ENCODE data around the gene TERF2IP. TPM values are rescaled to one million over a fixed set of nuclear protein-coding genes. Genes with fewer than 3 reads are reported as not detected.

Gene TERF2IP, protein sequence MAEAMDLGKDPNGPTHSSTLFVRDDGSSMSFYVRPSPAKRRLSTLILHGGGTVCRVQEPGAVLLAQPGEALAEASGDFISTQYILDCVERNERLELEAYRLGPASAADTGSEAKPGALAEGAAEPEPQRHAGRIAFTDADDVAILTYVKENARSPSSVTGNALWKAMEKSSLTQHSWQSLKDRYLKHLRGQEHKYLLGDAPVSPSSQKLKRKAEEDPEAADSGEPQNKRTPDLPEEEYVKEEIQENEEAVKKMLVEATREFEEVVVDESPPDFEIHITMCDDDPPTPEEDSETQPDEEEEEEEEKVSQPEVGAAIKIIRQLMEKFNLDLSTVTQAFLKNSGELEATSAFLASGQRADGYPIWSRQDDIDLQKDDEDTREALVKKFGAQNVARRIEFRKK
- total RNA-seq = 10 to 100 TPM; 59.5 to 66.3 TPM
- polyA plus RNA-seq = 10 to 100 TPM; 46.5 to 78.3 TPM
- long read RNA-seq, donor 1, transcript TERF2IP-201 (3 exons, 2,118 nt) = major isoform, 195 of 246 reads
- long read RNA-seq, donor 1, partial matches to known transcripts = 16 of 246 reads
- long read RNA-seq, donor 1, other reads (novel, unspliced or antisense) = 33 of 246 reads
- long read RNA-seq, donor 2, transcript TERF2IP-201 (3 exons, 2,118 nt) = major isoform, 104 of 119 reads
- long read RNA-seq, donor 2, partial matches to known transcripts = 3 of 119 reads
- long read RNA-seq, donor 2, other reads (novel, unspliced or antisense) = 12 of 119 reads

DNA sequence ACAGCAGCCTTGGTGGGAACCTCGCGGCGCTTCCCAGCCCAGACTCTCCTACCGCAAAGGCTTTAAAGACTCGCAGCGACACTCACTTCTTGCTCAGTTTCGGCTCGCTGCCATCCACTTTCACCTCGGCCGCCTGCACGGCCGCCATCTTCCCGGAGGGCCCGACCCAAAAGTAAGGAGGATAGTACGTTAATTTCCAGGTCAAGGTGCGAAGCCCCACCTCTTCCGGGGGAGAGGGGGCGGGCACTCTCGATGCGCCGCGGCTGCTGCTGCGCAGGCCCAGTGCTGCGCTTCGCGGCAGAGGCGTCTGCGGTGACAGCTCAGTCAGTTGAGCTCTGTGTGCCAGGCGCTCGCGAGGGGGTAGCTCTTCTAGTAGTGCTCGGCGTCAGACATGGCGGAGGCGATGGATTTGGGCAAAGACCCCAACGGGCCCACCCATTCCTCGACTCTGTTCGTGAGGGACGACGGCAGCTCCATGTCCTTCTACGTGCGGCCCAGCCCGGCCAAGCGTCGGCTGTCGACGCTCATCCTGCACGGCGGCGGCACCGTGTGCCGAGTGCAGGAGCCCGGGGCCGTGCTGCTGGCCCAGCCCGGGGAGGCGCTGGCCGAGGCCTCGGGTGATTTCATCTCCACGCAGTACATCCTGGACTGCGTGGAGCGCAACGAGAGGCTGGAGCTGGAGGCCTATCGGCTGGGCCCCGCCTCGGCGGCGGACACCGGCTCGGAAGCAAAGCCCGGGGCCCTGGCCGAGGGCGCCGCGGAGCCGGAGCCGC, at the start of gene TERF2IP, which contains the start of gene KARS1:
TERF2IP (plus strand) TSS at position 282 of the 773 bp plus-strand sequence; CDS start at position 392, 110 bp downstream.
KARS1 (minus strand) TSS at position 174 of the 773 bp plus-strand sequence; CDS start at position 148, 26 bp downstream.
- peak; percentile 97 for ATAC-seq (ENCODE audit: low FRiP score)
- 0% methylated on average over 76 of the region's 76 CpGs for WGBS, 2 donors
- intact Hi-C loops (cut with DNase I) = loop anchor here in 1 of 2 donors (1.0 to 2.0 kb wide), 2 partner anchors 24 to 117 kb away; partner anchors contain the start of gene ADAT1

DNA sequence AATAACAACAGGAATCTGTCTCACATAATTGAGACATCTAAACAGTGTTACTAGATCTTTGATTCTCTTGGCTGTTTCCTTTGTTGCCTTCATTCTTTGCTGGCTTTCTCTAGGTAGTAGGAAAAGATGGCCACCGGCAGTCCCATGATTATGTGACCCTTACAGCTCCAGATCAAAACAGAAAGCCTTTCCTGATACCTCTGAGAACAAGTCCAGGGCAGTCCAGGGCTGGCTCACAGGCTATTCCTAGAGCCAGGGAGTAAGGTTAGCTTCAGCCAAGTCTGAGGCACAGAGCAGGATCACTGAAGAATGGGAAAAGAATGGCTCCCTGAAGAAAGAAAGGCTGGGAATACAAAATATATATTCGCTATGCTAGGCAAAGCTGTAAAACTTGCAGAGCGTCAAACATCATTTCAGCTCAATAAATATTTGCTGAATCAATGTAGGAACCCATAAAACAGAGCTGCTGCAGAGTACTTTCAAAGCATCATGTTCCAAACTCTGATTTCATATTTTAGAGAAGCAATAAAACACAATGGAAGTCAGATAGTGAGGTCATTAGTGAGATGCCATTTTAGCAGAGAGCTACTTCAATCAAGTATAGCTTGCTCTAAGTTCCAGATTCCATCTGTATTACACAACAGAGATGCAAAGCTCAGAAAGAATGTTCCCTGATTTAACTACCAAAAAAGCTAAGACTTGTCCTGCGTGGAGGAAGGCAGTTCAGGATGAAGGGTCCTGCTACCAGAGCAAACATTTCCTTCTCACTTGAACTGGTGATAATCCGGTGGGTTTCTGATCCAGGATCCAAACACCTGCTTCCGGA, 47.9 kb upstream of the TERF2IP start:
- Histone ChIP-seq H3K27me3 (ENCODE audit: control insufficient read depth in 1 of 2, insufficient read depth in 2 of 2, low read length in 1 of 2) (no peaks in the 10 kb centered on the region), H3K4me1 (ENCODE audit: control insufficient read depth in 1 of 2, insufficient read depth in 2 of 2, low read length in 2 of 2) (peaks cover 0 to 3% of the 10 kb centered on the region in 2 donors), H3K27ac (ENCODE audit: low read depth in 1 of 2, low read length in 2 of 2) (peak overlapping the region in 1 of 2 donors; percentile 97), H3K4me3 (ENCODE audit: low read length in 2 of 2) (no peak overlapping the region), H3K36me3 (ENCODE audit: control insufficient read depth in 1 of 2, insufficient read depth in 2 of 2, low read length in 1 of 2) (peaks cover 0 to 14% of the 10 kb centered on the region in 2 donors), H3K9me3 (ENCODE audit: control insufficient read depth, low read length) (no peaks in the 10 kb centered on the region)
- ATAC-seq (ENCODE audit: low FRiP score) = no peak
- WGBS, 2 donors = 43 to 56% methylated on average over 6 of the region's 6 CpGs
- intact Hi-C loops (cut with DNase I) = no loop called here
- DNase-seq = no peak

More for the DNA sequence above, at the start of gene TERF2IP, which contains the start of gene KARS1:
- peaks cover 3 to 5% of the 10 kb centered on the region in 2 donors for H3K4me1 ChIP-seq (ENCODE audit: control insufficient read depth in 1 of 2, insufficient read depth in 2 of 2, low read length in 2 of 2)
- H3K27ac ChIP-seq (ENCODE audit: low read depth in 1 of 2, low read length in 2 of 2) = peak within 1 kb of the TSS; percentile 70 to 97
- no peaks in the 10 kb centered on the region for H3K27me3 ChIP-seq (ENCODE audit: control insufficient read depth in 1 of 2, insufficient read depth in 2 of 2, low read length in 1 of 2)
- peak; percentile 96 to 97 for DNase-seq
- peak within 1 kb of the TSS; percentile 93 to 100 for H3K4me3 ChIP-seq (ENCODE audit: low read length in 2 of 2)
- H3K36me3 ChIP-seq (ENCODE audit: control insufficient read depth in 1 of 2, insufficient read depth in 2 of 2, low read length in 1 of 2) = no peaks in the 10 kb centered on the region
- no peaks in the 10 kb centered on the region for H3K9me3 ChIP-seq (ENCODE audit: control insufficient read depth, low read length)

DNA sequence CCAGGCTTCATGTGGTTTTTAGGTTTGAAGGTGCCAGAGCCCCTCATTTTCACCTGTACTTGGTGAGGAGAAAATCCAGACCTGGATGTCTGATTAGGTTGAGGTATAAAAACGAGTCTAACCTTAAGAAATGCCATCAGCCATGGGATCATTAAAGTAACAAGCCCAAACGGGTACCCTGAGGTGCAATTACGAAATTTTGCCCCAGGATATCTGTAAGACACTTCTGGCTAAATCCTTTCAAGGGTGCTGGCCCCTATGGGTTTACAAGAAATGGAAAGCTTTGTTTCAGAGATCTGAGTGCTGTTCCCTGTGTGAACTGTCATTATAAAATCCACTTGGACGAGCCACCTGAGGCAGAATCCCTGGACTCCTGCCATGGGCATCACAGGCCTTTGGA, 44.3 kb upstream of the TERF2IP start:
- no peak overlapping the region for H3K4me3 ChIP-seq (ENCODE audit: low read length in 2 of 2)
- H3K4me1 ChIP-seq (ENCODE audit: control insufficient read depth in 1 of 2, insufficient read depth in 2 of 2, low read length in 2 of 2) = peaks cover 0 to 3% of the 10 kb centered on the region in 2 donors
- intact Hi-C loops (cut with DNase I) = no loop called here
- DNase-seq (no peak), ATAC-seq (ENCODE audit: low FRiP score) (no peak)
- H3K36me3 ChIP-seq (ENCODE audit: control insufficient read depth in 1 of 2, insufficient read depth in 2 of 2, low read length in 1 of 2) = peaks cover 3 to 14% of the 10 kb centered on the region in 2 donors
- 89 to 94% methylated on average over 4 of the region's 4 CpGs for WGBS, 2 donors
- H3K27me3 ChIP-seq (ENCODE audit: control insufficient read depth in 1 of 2, insufficient read depth in 2 of 2, low read length in 1 of 2) = no peaks in the 10 kb centered on the region
- no peaks in the 10 kb centered on the region for H3K9me3 ChIP-seq (ENCODE audit: control insufficient read depth, low read length)
- no peak overlapping the region for H3K27ac ChIP-seq (ENCODE audit: low read depth in 1 of 2, low read length in 2 of 2)

DNA sequence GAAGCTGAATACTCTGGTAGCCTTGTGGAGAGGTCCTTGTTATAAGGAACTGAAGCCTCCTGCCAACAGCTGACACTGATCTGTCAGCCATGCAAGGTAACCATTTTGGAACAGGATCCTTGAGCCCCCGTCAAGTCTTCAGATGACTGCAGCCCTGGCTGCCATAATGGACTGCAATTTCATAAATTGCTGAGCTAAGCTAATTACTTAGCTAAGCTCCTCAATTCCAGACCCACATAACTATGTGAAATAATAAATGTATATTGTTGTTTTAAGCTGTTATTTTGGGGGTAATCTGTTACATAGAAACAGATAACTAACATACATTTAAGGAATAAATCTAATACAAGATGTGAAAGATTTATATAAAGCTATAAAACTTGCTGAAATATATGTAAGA, 41.1 kb upstream of the TERF2IP start:
- no peaks in the 10 kb centered on the region for H3K9me3 ChIP-seq (ENCODE audit: control insufficient read depth, low read length)
- H3K36me3 ChIP-seq (ENCODE audit: control insufficient read depth in 1 of 2, insufficient read depth in 2 of 2, low read length in 1 of 2) = peaks cover 10 to 17% of the 10 kb centered on the region in 2 donors
- H3K27ac ChIP-seq (ENCODE audit: low read depth in 1 of 2, low read length in 2 of 2) = no peak overlapping the region
- H3K4me3 ChIP-seq (ENCODE audit: low read length in 2 of 2) = no peak overlapping the region
- no peaks in the 10 kb centered on the region for H3K27me3 ChIP-seq (ENCODE audit: control insufficient read depth in 1 of 2, insufficient read depth in 2 of 2, low read length in 1 of 2)
- WGBS, 2 donors = 95 to 97% methylated on average over 1 of the region's 1 CpG
- intact Hi-C loops (cut with DNase I) = no loop called here
- ATAC-seq (ENCODE audit: low FRiP score) (no peak), DNase-seq (no peak)
- H3K4me1 ChIP-seq (ENCODE audit: control insufficient read depth in 1 of 2, insufficient read depth in 2 of 2, low read length in 2 of 2) = no peaks in the 10 kb centered on the region

DNA sequence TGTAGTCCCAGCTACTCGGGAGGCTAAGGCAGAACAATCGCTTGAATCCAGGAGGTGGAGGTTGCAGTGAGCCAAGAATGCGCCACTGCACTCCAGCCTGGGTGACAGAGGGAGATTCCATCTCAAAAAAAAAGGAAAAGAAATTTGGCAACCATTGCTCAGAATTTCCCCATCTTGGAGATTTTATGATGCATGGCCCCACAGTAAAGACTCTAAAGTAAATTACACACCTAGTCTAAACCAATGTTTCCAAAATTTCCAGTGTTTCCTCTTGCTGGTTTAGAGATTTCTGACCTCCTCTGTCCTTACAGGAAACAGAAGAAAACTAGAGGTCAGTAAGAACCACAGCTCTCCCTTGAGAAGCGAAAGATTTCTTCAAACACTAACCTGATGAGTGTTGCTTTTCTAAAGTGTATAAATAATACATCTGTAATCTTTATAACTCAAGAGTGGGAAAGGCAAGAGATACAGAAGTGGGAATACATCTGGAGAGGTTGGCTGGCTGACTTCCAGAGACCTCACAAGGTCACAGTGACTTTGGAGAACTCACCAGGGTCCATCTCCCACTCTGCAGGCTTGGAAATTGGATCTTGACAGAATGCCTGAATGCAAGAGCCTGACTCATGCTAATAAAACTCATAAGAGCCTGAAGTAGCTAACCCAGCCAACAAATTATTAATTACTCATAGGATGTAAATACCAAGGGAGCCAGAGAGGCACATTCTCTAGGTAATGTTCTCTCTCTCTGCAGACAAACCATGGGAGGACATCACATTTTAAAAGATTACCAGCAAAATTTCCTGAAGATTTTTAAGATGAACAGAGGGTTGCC, 33.3 kb upstream of the TERF2IP start:
- H3K27me3 ChIP-seq (ENCODE audit: control insufficient read depth in 1 of 2, insufficient read depth in 2 of 2, low read length in 1 of 2) = no peaks in the 10 kb centered on the region
- H3K27ac ChIP-seq (ENCODE audit: low read depth in 1 of 2, low read length in 2 of 2) = no peak overlapping the region
- no peaks in the 10 kb centered on the region for H3K4me1 ChIP-seq (ENCODE audit: control insufficient read depth in 1 of 2, insufficient read depth in 2 of 2, low read length in 2 of 2)
- no peak overlapping the region for H3K4me3 ChIP-seq (ENCODE audit: low read length in 2 of 2)
- intact Hi-C loops (cut with DNase I) = no loop called here
- peaks cover 4% of the 10 kb centered on the region in 2 donors for H3K36me3 ChIP-seq (ENCODE audit: control insufficient read depth in 1 of 2, insufficient read depth in 2 of 2, low read length in 1 of 2)
- WGBS, 2 donors = 95 to 96% methylated on average over 4 of the region's 4 CpGs
- no peak for DNase-seq
- no peak for ATAC-seq (ENCODE audit: low FRiP score)
- no peaks in the 10 kb centered on the region for H3K9me3 ChIP-seq (ENCODE audit: control insufficient read depth, low read length)

DNA sequence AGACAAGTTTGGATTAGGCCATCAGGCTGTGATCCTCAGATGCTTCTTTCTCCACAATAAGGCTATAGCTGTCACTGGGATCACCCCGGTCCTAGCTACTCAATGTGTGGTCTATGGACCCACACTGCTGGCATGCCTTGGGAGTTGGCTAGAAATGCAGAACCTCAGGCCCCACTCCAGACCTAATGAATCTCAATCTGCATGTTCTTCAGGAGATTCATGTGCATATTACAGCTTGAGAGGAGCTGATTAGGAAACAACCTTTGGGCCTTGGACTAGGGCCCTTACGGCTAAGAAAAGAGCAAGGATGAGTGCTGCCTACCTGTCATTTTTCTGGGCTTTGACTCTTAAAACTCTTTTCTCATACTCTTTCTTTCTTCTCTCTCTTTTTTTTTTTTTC, 32.0 kb upstream of the TERF2IP start:
- no peak overlapping the region for H3K4me3 ChIP-seq (ENCODE audit: low read length in 2 of 2)
- peaks cover 0 to 4% of the 10 kb centered on the region in 2 donors for H3K36me3 ChIP-seq (ENCODE audit: control insufficient read depth in 1 of 2, insufficient read depth in 2 of 2, low read length in 1 of 2)
- no peak for ATAC-seq (ENCODE audit: low FRiP score)
- DNase-seq = no peak
- H3K9me3 ChIP-seq (ENCODE audit: control insufficient read depth, low read length) = no peaks in the 10 kb centered on the region
- no peak overlapping the region for H3K27ac ChIP-seq (ENCODE audit: low read depth in 1 of 2, low read length in 2 of 2)
- intact Hi-C loops (cut with DNase I) = no loop called here
- no peaks in the 10 kb centered on the region for H3K27me3 ChIP-seq (ENCODE audit: control insufficient read depth in 1 of 2, insufficient read depth in 2 of 2, low read length in 1 of 2)
- no peaks in the 10 kb centered on the region for H3K4me1 ChIP-seq (ENCODE audit: control insufficient read depth in 1 of 2, insufficient read depth in 2 of 2, low read length in 2 of 2)
- WGBS, 2 donors = 93 to 100% methylated on average over 2 of the region's 2 CpGs

DNA sequence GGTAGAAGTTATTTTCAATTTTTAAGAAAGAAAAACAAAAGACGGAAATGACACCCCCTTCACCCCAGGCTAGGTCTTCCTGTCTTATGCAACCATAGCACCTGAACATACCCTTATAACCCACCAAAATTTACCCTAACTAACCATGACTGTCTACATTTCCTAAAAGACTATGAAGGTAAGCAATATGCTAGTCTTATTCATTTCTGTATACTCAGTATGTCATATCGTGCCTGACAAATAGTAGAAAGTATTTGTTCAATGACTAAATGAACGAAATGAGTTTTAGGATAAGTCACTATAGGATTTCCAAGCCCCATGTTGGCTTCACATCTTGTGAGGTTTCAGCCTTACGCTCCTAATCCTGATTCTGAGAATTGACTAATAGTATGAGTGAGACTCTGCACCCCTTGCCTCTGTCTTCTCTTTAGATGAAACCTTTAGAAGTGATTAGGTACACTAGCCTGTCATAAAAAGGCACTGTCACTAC, 31.0 kb upstream of the TERF2IP start:
- intact Hi-C loops (cut with DNase I) = no loop called here
- Histone ChIP-seq H3K9me3 (ENCODE audit: control insufficient read depth, low read length) (no peaks in the 10 kb centered on the region), H3K36me3 (ENCODE audit: control insufficient read depth in 1 of 2, insufficient read depth in 2 of 2, low read length in 1 of 2) (peaks cover 0 to 4% of the 10 kb centered on the region in 2 donors), H3K4me3 (ENCODE audit: low read length in 2 of 2) (no peak overlapping the region), H3K27me3 (ENCODE audit: control insufficient read depth in 1 of 2, insufficient read depth in 2 of 2, low read length in 1 of 2) (no peaks in the 10 kb centered on the region), H3K4me1 (ENCODE audit: control insufficient read depth in 1 of 2, insufficient read depth in 2 of 2, low read length in 2 of 2) (peaks cover 0 to 3% of the 10 kb centered on the region in 2 donors), H3K27ac (ENCODE audit: low read depth in 1 of 2, low read length in 2 of 2) (no peak overlapping the region)
- 93% methylated on average over 4 of the region's 4 CpGs for WGBS, 2 donors
- DNase-seq = no peak
- no peak for ATAC-seq (ENCODE audit: low FRiP score)
